ENCODE measurements around the gene GPR176.

Gene GPR176

DNA sequence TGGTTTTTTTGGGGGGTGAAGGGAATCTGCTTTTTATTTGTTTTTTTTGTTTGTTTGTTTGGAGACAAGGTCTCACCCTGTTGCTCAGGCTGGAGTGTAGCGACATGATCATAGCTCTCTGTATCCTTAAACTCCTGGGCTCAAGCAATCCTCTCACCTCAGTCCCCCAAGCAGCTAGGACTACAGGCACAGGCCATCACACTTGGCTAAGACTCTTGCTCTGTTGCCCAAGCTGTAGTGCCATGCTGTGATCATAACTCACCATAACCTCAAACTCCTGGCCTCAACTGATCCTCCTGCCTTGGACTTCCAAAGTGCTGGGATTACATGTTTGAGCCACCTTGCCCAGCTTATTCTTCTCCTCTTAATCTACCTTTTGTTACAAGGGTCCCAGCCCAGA lies 31.8 kb downstream of the GPR176 start:
- peak overlapping the region; percentile 58 for H3K27ac ChIP-seq (ENCODE audit: low read length)
- H3K36me3 ChIP-seq (ENCODE audit: control insufficient read depth, low read depth, low read length), result no peaks in the 10 kb centered on the region
- H3K9ac ChIP-seq (ENCODE audit: low read length), result peak overlapping the region; percentile 45
- no peaks in the 10 kb centered on the region for H3K27me3 ChIP-seq (ENCODE audit: control insufficient read depth, insufficient read depth, low read length)
- H3K4me3 ChIP-seq (ENCODE audit: low read length), result no peak overlapping the region
- H3K4me1 ChIP-seq (ENCODE audit: control insufficient read depth, low read depth, low read length), result peaks cover 67% of the 10 kb centered on the region
- no peaks in the 10 kb centered on the region for H3K9me3 ChIP-seq (ENCODE audit: control insufficient read depth, low read depth, low read length)

GRCh38 chr15:39887832-39888231 lies 32.2 kb downstream of the GPR176 start:
- H3K36me3 ChIP-seq (ENCODE audit: control insufficient read depth, low read depth, low read length), result no peaks in the 10 kb centered on the region
- H3K9me3 ChIP-seq (ENCODE audit: control insufficient read depth, low read depth, low read length), result no peaks in the 10 kb centered on the region
- no peaks in the 10 kb centered on the region for H3K27me3 ChIP-seq (ENCODE audit: control insufficient read depth, insufficient read depth, low read length)
- H3K4me3 ChIP-seq (ENCODE audit: low read length), result no peak overlapping the region
- peaks cover 67% of the 10 kb centered on the region for H3K4me1 ChIP-seq (ENCODE audit: control insufficient read depth, low read depth, low read length)
- peak overlapping the region; percentile 58 for H3K27ac ChIP-seq (ENCODE audit: low read length)
- H3K9ac ChIP-seq (ENCODE audit: low read length), result peak overlapping the region; percentile 45

- H3K9ac ChIP-seq (ENCODE audit: low read length), result peak overlapping the region; percentile 67
- no peaks in the 10 kb centered on the region for H3K36me3 ChIP-seq (ENCODE audit: control insufficient read depth, low read depth, low read length)
- peak overlapping the region; percentile 23 for H3K4me3 ChIP-seq (ENCODE audit: low read length)
- H3K27me3 ChIP-seq (ENCODE audit: control insufficient read depth, insufficient read depth, low read length), result no peaks in the 10 kb centered on the region
- no peaks in the 10 kb centered on the region for H3K9me3 ChIP-seq (ENCODE audit: control insufficient read depth, low read depth, low read length)
- peaks cover 62% of the 10 kb centered on the region for H3K4me1 ChIP-seq (ENCODE audit: control insufficient read depth, low read depth, low read length)
- peak overlapping the region; percentile 89 for H3K27ac ChIP-seq (ENCODE audit: low read length)
These were observed 32.9 kb downstream of the GPR176 start for GRCh38 chr15:39887211-39887610.

GRCh38 chr15:39886418-39886817 lies 33.6 kb downstream of the GPR176 start:
- Histone ChIP-seq H3K9me3 (ENCODE audit: control insufficient read depth, low read depth, low read length) (no peaks in the 10 kb centered on the region), H3K9ac (ENCODE audit: low read length) (peak overlapping the region; percentile 67), H3K27ac (ENCODE audit: low read length) (peak overlapping the region; percentile 89), H3K4me1 (ENCODE audit: control insufficient read depth, low read depth, low read length) (peaks cover 60% of the 10 kb centered on the region), H3K36me3 (ENCODE audit: control insufficient read depth, low read depth, low read length) (no peaks in the 10 kb centered on the region), H3K4me3 (ENCODE audit: low read length) (peak overlapping the region; percentile 23), H3K27me3 (ENCODE audit: control insufficient read depth, insufficient read depth, low read length) (no peaks in the 10 kb centered on the region)

- no peaks in the 10 kb centered on the region for H3K27me3 ChIP-seq (ENCODE audit: control insufficient read depth, insufficient read depth, low read length)
- H3K36me3 ChIP-seq (ENCODE audit: control insufficient read depth, low read depth, low read length), result no peaks in the 10 kb centered on the region
- peaks cover 60% of the 10 kb centered on the region for H3K4me1 ChIP-seq (ENCODE audit: control insufficient read depth, low read depth, low read length)
- no peak overlapping the region for H3K4me3 ChIP-seq (ENCODE audit: low read length)
- peak overlapping the region; percentile 0 for H3K9ac ChIP-seq (ENCODE audit: low read length)
- no peaks in the 10 kb centered on the region for H3K9me3 ChIP-seq (ENCODE audit: control insufficient read depth, low read depth, low read length)
- peak overlapping the region; percentile 89 for H3K27ac ChIP-seq (ENCODE audit: low read length)
These were observed 34.8 kb downstream of the GPR176 start for GRCh38 chr15:39885099-39885777.

DNA sequence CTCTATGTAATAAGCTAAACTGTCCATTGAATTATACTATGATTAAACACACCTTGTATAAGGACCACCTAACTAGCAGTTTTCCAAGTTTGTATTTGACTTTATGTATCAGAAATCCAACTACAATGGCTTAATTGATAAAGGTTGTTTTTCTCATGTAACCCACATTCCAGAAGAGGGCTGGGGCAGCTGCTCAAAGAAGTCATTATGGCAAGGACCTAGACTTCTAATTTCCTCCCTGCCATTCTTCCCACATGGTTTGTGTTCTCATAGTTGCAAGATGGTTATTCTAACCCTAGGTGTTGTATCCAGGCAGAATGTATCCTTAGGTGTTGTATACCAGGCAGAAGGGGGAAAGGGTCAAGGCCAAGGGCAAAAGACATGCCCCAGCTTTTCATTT lies 35.7 kb downstream of the GPR176 start:
- peak overlapping the region; percentile 0 for H3K9ac ChIP-seq (ENCODE audit: low read length)
- H3K4me1 ChIP-seq (ENCODE audit: control insufficient read depth, low read depth, low read length), result peaks cover 53% of the 10 kb centered on the region
- peak overlapping the region; percentile 89 for H3K27ac ChIP-seq (ENCODE audit: low read length)
- no peaks in the 10 kb centered on the region for H3K36me3 ChIP-seq (ENCODE audit: control insufficient read depth, low read depth, low read length)
- H3K4me3 ChIP-seq (ENCODE audit: low read length), result no peak overlapping the region
- H3K27me3 ChIP-seq (ENCODE audit: control insufficient read depth, insufficient read depth, low read length), result no peaks in the 10 kb centered on the region
- H3K9me3 ChIP-seq (ENCODE audit: control insufficient read depth, low read depth, low read length), result no peaks in the 10 kb centered on the region

DNA sequence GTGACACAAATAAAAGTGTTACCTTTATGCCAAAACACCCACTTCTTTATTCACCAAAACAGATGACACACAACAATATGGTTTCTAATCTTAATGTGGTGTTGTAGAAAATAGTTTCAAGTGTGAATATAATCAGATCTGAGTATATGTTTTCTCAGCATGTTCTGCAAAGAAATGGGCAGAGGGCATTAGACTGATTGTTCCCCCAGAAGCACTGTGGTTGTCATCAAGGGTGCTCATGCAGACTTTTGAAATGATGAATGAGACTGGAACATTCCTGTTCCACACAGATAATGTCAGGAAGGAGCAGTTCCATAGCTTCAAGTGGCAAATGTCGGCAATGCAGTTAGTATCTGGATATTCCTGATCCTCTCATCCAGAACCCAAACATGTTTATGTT lies 37.5 kb downstream of the GPR176 start:
- no peaks in the 10 kb centered on the region for H3K27me3 ChIP-seq (ENCODE audit: control insufficient read depth, insufficient read depth, low read length)
- no peaks in the 10 kb centered on the region for H3K36me3 ChIP-seq (ENCODE audit: control insufficient read depth, low read depth, low read length)
- H3K9me3 ChIP-seq (ENCODE audit: control insufficient read depth, low read depth, low read length), result no peaks in the 10 kb centered on the region
- peaks cover 38% of the 10 kb centered on the region for H3K4me1 ChIP-seq (ENCODE audit: control insufficient read depth, low read depth, low read length)
- H3K27ac ChIP-seq (ENCODE audit: low read length), result no peak overlapping the region
- no peak overlapping the region for H3K9ac ChIP-seq (ENCODE audit: low read length)
- no peak overlapping the region for H3K4me3 ChIP-seq (ENCODE audit: low read length)

- peaks cover 32% of the 10 kb centered on the region for H3K4me1 ChIP-seq (ENCODE audit: control insufficient read depth, low read depth, low read length)
These were observed 38.3 kb downstream of the GPR176 start for GRCh38 chr15:39881790-39882189.

GRCh38 chr15:39880718-39881387 lies 39.2 kb downstream of the GPR176 start:
- Histone ChIP-seq H3K27ac (ENCODE audit: low read length) (no peak overlapping the region), H3K9me3 (ENCODE audit: control insufficient read depth, low read depth, low read length) (no peaks in the 10 kb centered on the region), H3K27me3 (ENCODE audit: control insufficient read depth, insufficient read depth, low read length) (no peaks in the 10 kb centered on the region), H3K4me3 (ENCODE audit: low read length) (no peak overlapping the region), H3K36me3 (ENCODE audit: control insufficient read depth, low read depth, low read length) (no peaks in the 10 kb centered on the region), H3K4me1 (ENCODE audit: control insufficient read depth, low read depth, low read length) (peaks cover 23% of the 10 kb centered on the region), H3K9ac (ENCODE audit: low read length) (no peak overlapping the region)

More at GRCh38 chr15:39881790-39882189, 38.3 kb downstream of the GPR176 start:
- Histone ChIP-seq H3K9ac (ENCODE audit: low read length) (no peak overlapping the region), H3K36me3 (ENCODE audit: control insufficient read depth, low read depth, low read length) (no peaks in the 10 kb centered on the region), H3K27ac (ENCODE audit: low read length) (no peak overlapping the region), H3K4me3 (ENCODE audit: low read length) (no peak overlapping the region), H3K9me3 (ENCODE audit: control insufficient read depth, low read depth, low read length) (no peaks in the 10 kb centered on the region), H3K27me3 (ENCODE audit: control insufficient read depth, insufficient read depth, low read length) (no peaks in the 10 kb centered on the region)

DNA sequence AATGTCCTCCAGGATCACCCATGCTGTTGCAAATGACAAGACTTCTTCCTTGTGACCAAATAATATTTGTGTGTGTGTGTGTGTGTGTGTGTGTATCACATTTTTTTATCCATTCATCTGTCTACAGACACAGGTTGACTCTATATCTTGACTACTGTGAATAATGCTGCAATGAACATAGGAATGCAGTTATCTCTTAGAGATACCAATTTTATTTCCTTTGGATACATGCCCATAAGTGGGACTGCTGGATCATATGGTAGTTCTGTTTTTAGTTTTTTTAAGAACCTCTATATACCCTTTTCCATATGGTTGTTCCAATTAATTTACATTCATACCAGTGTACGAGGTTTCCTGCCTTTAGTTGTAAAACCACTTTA lies 41.7 kb downstream of the GPR176 start:
- Histone ChIP-seq H3K9me3 (ENCODE audit: control insufficient read depth, low read depth, low read length) (no peaks in the 10 kb centered on the region), H3K36me3 (ENCODE audit: control insufficient read depth, low read depth, low read length) (peaks cover 6% of the 10 kb centered on the region), H3K9ac (ENCODE audit: low read length) (no peak overlapping the region), H3K27ac (ENCODE audit: low read length) (no peak overlapping the region), H3K4me3 (ENCODE audit: low read length) (no peak overlapping the region), H3K27me3 (ENCODE audit: control insufficient read depth, insufficient read depth, low read length) (no peaks in the 10 kb centered on the region), H3K4me1 (ENCODE audit: control insufficient read depth, low read depth, low read length) (peaks cover 4% of the 10 kb centered on the region)

- Histone ChIP-seq H3K4me1 (ENCODE audit: control insufficient read depth, low read depth, low read length) (peaks cover 20% of the 10 kb centered on the region), H3K4me3 (ENCODE audit: low read length) (no peak overlapping the region), H3K27me3 (ENCODE audit: control insufficient read depth, insufficient read depth, low read length) (no peaks in the 10 kb centered on the region), H3K9ac (ENCODE audit: low read length) (no peak overlapping the region), H3K9me3 (ENCODE audit: control insufficient read depth, low read depth, low read length) (no peaks in the 10 kb centered on the region), H3K27ac (ENCODE audit: low read length) (no peak overlapping the region), H3K36me3 (ENCODE audit: control insufficient read depth, low read depth, low read length) (peaks cover 6% of the 10 kb centered on the region)
These were observed 45.0 kb downstream of the GPR176 start for GRCh38 chr15:39874890-39875549.

Measured in iPS-18a (cell line).